Kidney (tissue), 14 donors: ENCODE results near the gene RNH1. TPM values are rescaled to one million over a fixed set of nuclear protein-coding genes. Genes with fewer than 3 reads are reported as not detected.

ENCODE experiments used
- DNase-seq, 5 donors: peaks; one replicate each; pipeline ENCODE4 v3.0.0-alpha.2; 2013 to 2020
- FAIRE-seq: peaks from 2 replicates; lab custom pipeline; 2012; peaks lifted over from hg19 to GRCh38; lab: Jason Lieb, UNC
- H3K27ac ChIP-seq, 2 donors: one replicate each; pipeline ENCODE4 v1.7.0; 2013; ENCODE audit warnings: low read depth in 2 of 2, low read length in 2 of 2, inconsistent platforms in 1 of 2
- H3K27me3 ChIP-seq: one replicate; pipeline ENCODE4 v1.7.1; 2013; ENCODE audit warnings: low read length, inconsistent platforms; ENCODE audit not compliant: control insufficient read depth, insufficient read depth
- H3K36me3 ChIP-seq, 3 donors: one replicate each; pipeline versions ENCODE4 v1.7.0 to v1.7.1; 2013; ENCODE audit warnings: low read length in 3 of 3, control low read depth in 1 of 3, inconsistent platforms in 1 of 3; ENCODE audit not compliant: insufficient read depth in 3 of 3, control insufficient read depth in 2 of 3
- H3K4me1 ChIP-seq, 3 donors: one replicate each; pipeline versions ENCODE4 v1.7.0 to v1.7.1; 2013; ENCODE audit warnings: low read length in 3 of 3, inconsistent platforms in 1 of 3, low read depth in 1 of 3; ENCODE audit not compliant: control insufficient read depth in 2 of 3, insufficient read depth in 2 of 3
- H3K4me3 ChIP-seq, 3 donors: one replicate each; pipeline versions ENCODE4 v1.7.0 to v1.8.1; 2013; ENCODE audit warnings: low read length in 3 of 3, control low read depth in 1 of 3, inconsistent platforms in 1 of 3
- H3K9ac ChIP-seq, 3 donors: one replicate each; pipeline versions ENCODE4 v1.7.0 to v1.7.1; 2013; ENCODE audit warnings: low read length in 3 of 3, control low read depth in 1 of 3, inconsistent platforms in 1 of 3
- H3K9me3 ChIP-seq, 3 donors: one replicate each; pipeline versions ENCODE4 v1.7.0 to v1.7.1; 2013; ENCODE audit warnings: low read length in 3 of 3, control low read depth in 1 of 3, inconsistent platforms in 1 of 3; ENCODE audit not compliant: control insufficient read depth in 2 of 3, insufficient read depth in 1 of 3
- intact Hi-C: fragments of 100-400 bp; cut with DNase I; formaldehyde crosslinking; loops from one replicate; pipeline ENCODE4 v1.11.1; 2022
- polyA plus RNA-seq: library from polyadenylated mRNA; stranded (reverse); fragments of 350-450 nt; fragmentation: Illumina TruSeq; extraction: RNeasy Lipid Tissue Mini Kit (QIAGEN cat#74804); gene quantifications from one replicate; pipeline ENCODE4 v1.2.3, GENCODE V29; 2014; ENCODE audit warnings: low read depth, low replicate concordance; ENCODE audit not compliant: insufficient read depth
- total RNA-seq: library from RNA; stranded (reverse); fragmentation: NEBNext Ultra II Directional; extraction: Animal tissue kit (Norgen Biotek cat#: 25700); gene quantifications from one replicate; pipeline ENCODE4 v1.2.1, GENCODE V29; 2021
- TF ChIP-seq, protein P1 (sequence below): IDR thresholded peaks from 3 replicates; pipeline ENCODE4 v1.5.1; 2012; ENCODE audit warnings: mild to moderate bottlenecking, moderate library complexity, borderline replicate concordance; ENCODE audit not compliant: insufficient read depth; ENCODE audit errors: extremely low read depth
- donor health status: control.
- donor health status: control.
- donor health status: control.
- donor health status: control.
- donor health status: control.
- donor health status: DM: yes; HTN: yes; CAD: no.
- donor health status: Normal renal cell carcinoma (clear cell type).

Gene RNH1
- total and polyA plus RNA-seq, 2 donors from 2014 or later: 171 to 191 TPM

DNA sequence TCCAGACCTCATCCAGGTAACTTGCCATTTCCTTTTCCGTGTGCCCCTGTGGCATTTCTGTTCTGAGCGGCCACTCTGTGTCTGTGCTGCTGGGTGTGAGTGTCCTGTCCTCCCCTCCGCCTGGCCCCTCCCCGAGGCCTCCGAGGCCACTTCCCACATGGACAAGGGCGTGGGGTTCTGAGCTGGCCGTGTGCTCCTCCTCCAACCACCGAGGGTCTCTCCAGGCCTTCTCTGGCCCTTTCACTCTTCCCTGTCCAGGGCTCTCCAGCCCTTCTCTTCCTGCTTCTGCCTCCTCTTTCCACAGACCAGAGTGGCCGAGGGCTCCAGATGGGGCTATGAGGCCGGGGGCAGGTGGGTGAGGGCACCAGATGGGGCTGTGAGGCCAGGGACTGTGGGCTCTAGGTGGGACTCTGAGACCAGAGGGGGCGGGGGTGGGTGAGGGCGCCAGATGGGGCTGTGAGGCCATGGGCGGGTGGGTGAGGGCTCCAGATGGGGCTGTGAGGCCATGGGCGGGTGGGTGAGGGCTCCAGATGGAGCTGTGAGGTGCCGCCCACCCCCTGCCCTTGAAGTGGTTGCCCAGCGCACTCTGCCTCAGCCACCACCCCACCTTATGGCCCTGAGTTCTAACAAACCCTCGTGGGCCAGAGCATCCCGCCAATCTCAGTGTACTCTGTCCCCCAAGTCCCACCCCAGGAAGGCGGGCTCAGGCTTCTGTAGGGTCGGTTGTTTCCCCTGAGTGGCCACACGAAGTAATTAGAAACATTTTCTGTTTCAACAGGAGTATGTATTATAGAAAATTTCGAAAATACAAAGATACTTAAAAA lies 32.9 kb downstream of the RNH1 start:
- no peak overlapping the region for H3K9ac ChIP-seq
- no peak for DNase-seq
- TF ChIP-seq, protein P1, sequence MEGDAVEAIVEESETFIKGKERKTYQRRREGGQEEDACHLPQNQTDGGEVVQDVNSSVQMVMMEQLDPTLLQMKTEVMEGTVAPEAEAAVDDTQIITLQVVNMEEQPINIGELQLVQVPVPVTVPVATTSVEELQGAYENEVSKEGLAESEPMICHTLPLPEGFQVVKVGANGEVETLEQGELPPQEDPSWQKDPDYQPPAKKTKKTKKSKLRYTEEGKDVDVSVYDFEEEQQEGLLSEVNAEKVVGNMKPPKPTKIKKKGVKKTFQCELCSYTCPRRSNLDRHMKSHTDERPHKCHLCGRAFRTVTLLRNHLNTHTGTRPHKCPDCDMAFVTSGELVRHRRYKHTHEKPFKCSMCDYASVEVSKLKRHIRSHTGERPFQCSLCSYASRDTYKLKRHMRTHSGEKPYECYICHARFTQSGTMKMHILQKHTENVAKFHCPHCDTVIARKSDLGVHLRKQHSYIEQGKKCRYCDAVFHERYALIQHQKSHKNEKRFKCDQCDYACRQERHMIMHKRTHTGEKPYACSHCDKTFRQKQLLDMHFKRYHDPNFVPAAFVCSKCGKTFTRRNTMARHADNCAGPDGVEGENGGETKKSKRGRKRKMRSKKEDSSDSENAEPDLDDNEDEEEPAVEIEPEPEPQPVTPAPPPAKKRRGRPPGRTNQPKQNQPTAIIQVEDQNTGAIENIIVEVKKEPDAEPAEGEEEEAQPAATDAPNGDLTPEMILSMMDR: no peak
- FAIRE-seq: no peak
- no peaks in the 10 kb centered on the region for H3K36me3 ChIP-seq
- no peaks in the 10 kb centered on the region for H3K27me3 ChIP-seq
- H3K4me1 ChIP-seq: peaks cover 0 to 8% (median 6%) of the 10 kb centered on the region in 3 donors
- H3K27ac ChIP-seq: no peak overlapping the region
- intact Hi-C loops: no loop called here
- no peak overlapping the region for H3K4me3 ChIP-seq
- no peaks in the 10 kb centered on the region for H3K9me3 ChIP-seq

DNA sequence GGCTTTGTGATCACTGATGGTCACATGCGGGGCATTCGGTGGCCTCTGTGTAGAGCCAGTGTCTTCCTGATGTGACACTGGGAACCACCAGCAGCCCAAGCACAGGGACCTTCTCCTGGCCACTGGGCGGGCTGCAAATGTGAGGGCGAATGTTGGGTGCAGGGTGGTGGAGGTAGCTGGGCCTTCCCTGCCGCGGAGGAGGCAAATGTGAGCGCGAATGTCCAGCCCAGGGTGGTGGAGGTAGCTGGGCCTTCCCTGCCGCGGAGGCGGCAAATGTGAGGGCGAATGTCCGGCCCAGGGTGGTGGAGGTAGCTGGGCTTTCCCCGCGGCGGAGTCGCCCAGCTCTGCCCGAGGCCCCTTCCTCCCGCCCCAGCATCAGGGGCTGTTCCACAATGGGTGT lies 33.6 kb downstream of the RNH1 start:
- DNase-seq: no peak
- Histone ChIP-seq H3K36me3 (no peaks in the 10 kb centered on the region), H3K9me3 (no peaks in the 10 kb centered on the region), H3K27ac (no peak overlapping the region), H3K4me3 (no peak overlapping the region), H3K27me3 (no peaks in the 10 kb centered on the region), H3K9ac (no peak overlapping the region), H3K4me1 (peaks cover 0 to 8% (median 6%) of the 10 kb centered on the region in 3 donors)
- FAIRE-seq: no peak
- TF ChIP-seq, protein P1: no peak
- intact Hi-C loops: no loop called here

DNA sequence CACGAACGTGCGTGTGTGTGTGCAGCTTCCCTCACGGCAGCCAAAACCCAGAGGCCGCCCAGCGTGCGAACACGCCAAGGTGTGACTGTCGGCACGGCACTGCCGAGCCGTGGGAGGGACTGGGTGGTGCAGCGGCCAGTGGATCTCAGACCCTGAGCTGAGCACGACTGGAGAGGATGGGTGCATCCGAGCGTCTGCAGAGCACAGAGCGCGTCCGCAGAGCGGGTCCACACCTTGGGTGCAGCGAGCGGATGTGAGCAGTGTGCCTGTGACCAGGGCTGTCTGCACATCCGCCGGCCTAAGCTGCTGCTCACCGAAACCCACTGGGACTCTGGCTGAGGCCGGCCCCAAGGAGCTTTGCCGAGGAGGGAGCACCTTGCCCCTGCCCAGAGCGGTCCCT lies 34.2 kb downstream of the RNH1 start:
- FAIRE-seq (no peak), DNase-seq (peak in 1 of 5 donors; percentile 22)
- Histone ChIP-seq H3K4me1 (peaks cover 0 to 11% (median 6%) of the 10 kb centered on the region in 3 donors), H3K9me3 (no peaks in the 10 kb centered on the region), H3K9ac (no peak overlapping the region), H3K27ac (no peak overlapping the region), H3K27me3 (no peaks in the 10 kb centered on the region), H3K36me3 (no peaks in the 10 kb centered on the region), H3K4me3 (no peak overlapping the region)
- intact Hi-C loops: no loop called here
- TF ChIP-seq, protein P1: no peak
